NK-92 (cell line): ENCODE data around the gene TBC1D10A.

Experiments
- DNase-seq: peaks from one replicate; lab custom pipeline; 2025; ENCODE audit not compliant: unreplicated experiment; lab: John Stamatoyannopoulos, UW

TBC1D10A gene, protein sequence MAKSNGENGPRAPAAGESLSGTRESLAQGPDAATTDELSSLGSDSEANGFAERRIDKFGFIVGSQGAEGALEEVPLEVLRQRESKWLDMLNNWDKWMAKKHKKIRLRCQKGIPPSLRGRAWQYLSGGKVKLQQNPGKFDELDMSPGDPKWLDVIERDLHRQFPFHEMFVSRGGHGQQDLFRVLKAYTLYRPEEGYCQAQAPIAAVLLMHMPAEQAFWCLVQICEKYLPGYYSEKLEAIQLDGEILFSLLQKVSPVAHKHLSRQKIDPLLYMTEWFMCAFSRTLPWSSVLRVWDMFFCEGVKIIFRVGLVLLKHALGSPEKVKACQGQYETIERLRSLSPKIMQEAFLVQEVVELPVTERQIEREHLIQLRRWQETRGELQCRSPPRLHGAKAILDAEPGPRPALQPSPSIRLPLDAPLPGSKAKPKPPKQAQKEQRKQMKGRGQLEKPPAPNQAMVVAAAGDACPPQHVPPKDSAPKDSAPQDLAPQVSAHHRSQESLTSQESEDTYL

DNA sequence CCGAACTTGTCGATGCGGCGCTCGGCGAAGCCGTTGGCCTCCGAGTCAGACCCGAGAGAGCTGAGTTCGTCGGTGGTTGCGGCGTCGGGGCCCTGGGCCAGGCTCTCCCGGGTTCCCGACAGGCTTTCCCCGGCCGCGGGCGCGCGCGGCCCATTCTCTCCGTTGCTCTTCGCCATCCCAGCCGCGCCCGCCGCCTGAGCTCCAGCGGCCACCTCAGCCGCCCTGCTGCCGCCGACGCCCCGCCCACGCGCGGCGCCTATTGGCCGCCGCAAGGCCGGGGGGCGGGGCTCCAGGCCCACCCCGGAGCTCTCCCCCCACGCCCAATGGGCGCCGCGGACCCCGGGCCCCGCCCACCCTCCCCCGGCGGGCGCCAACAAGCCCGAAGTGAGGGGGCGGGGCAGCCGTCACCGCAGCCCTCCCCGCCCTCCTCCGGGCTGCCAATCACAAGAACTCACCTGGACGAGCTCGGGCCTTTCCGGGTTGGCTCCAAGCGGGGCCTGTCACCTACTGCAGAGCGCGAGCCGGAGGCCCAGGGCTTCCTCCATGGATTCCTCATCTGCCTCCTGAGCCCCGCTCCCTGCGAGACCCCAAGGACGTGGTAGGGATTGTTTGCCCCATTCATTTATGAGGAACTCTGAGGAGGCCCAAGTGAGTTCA is at the start of gene TBC1D10A:
TSS of gene TBC1D10A (minus strand) at position 236 of the 657 bp plus-strand sequence. CDS start at position 176, 60 bp downstream.
- DNase-seq: peak; percentile 80

DNA sequence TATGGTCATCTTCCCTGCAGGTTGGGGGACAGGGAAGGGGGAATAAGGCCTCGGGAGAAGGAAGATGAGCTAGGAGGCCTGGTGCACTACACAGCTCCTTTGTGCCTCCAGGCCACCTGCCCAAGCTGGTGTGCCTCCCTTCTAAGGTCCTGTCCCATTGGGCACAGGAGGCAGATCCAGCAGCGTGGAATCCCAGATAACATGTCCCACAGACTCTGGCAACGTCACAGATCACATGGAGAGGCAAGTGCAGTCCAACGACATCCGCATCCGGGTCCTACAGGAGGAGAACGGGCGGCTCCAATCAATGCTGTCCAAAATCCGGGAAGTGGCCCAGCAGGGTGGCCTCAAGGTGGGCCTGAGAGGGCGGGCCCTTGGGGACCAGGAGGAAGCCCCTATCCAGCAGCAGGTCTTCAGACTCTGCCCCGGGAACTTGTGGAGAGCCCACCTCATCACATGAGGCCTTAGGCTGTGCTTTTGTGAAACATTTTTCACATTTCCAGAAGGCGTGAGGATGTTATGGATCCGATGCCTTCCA is 48.6 kb upstream of the TBC1D10A start:
- no peak for DNase-seq

DNA sequence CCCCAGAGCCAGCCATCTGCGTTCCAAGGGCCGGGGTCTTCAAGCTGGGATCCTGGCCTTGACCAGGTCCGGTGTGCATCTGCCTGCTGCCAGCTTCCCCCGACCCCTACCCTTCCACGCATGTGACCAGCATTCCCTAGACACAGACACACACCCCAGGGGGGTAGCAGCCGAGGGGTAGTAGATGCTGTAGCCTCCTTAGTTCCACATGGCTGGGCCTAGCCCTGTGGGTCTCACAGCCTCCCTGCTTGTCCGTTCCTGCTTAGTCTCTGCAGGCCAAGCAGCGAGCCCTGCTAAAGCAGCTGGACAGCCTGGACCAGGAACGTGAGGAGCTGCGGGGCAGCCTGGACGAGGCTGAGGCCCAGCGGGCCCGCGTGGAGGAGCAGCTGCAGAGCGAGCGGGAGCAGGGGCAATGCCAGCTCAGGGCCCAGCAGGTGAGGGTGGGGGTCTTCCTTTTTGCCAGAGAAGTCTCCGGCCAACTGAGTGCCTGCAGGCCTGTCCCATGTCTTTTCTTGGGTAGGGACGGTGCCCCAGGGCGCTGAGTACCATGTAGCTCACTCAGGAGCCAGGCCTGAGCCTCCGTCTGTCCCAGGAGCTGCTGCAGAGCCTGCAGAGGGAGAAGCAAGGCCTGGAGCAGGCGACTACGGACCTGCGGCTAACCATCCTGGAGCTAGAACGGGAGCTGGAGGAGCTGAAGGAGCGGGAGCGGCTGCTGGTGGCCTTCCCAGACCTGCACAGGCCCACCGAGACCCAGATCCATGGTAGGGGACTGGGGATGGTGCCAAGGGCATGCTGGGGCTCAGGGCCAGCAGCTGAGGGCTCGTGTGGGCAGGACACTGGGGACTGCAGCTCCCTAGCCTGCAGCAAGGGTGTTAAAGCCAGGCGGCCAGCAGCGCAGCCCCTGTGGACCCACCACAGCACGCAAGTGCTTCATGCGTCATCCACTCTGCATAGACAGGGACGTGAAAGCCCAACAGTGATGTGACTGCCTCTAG is 46.9 kb upstream of the TBC1D10A start:
- no peak for DNase-seq

DNA sequence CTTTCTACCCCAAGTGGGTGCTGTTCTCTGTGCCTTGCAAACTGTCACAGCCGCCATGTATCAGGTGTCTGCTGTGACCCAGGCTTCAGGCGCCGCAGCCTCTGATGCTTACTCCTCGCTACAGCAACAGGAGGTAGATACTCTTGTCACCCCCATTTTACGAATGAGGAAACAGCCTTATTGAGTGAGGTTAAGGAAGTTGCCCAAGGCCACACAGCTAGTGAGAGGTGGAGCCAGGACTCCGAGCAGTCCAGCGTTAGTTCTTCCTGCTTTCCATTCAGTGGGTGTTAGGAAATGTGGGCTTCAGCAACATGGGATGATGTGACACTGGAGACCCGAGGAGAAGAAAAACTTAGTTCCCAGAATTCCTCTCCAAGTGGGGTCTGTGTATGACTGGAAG is 46.2 kb upstream of the TBC1D10A start:
- no peak for DNase-seq

DNA sequence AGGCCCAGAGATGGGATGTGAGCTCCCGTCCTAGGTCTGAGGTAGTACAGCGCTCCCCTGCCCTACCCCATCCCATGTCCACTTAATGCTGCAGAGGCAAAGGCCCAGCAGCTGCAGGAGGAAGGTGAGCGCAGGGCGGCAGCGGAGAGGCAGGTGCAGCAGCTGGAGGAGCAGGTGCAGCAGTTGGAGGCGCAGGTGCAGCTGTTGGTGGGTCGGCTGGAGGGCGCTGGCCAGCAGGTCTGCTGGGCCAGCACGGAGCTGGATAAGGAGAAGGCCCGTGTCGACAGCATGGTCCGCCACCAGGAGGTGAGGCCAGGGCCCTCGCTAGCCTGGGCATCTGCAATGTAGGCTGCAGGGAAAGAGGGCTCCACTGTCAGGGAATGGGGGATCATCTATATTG is 45.2 kb upstream of the TBC1D10A start:
- no peak for DNase-seq

DNA sequence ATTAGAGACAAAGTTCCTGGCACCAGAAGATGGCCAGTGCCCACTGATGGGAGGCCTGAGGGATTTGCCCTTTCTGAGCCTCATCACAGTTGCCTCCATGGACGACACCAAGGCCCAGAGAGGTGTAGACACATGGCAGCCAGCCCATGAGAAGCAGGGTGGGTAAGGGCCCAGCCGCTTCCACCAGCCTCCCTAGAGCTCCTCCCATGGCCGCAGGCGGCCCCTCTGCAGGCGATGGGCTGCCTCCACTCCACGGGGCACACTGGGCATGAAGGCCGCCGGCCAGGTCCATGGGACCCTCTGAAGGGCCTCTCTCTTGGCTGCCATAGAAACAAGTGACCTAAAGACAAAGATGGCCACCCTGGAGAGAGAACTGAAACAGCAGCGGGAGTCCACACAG is 44.6 kb upstream of the TBC1D10A start:
- no peak for DNase-seq

DNA sequence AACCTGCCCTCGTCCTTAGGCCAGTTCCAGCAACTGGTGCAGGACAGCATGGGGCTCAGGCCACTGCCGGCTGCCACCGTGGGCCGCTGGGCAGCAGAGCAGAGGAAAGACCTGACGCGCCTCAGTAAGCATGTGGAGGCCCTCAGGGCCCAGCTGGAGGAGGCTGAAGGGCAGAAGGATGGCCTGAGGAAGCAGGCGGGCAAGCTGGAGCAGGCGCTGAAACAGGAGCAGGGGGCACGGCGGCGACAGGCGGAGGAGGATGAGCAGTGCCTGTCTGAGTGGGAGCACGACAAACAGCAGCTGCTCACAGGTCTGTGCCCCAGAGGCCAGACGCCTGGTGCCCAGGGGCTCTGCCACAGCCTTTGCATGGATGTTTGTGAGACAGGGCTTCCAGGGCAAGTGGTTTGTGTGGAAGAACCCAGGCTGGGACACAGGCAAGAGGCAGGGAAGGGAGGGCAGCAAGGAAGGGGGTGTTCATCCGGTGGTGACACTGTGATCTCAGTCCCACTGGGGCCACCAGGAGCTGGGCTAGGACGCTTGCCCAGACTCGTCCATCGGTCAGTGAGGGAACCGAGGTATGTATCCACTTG is 44.0 kb upstream of the TBC1D10A start:
- DNase-seq: no peak

DNA sequence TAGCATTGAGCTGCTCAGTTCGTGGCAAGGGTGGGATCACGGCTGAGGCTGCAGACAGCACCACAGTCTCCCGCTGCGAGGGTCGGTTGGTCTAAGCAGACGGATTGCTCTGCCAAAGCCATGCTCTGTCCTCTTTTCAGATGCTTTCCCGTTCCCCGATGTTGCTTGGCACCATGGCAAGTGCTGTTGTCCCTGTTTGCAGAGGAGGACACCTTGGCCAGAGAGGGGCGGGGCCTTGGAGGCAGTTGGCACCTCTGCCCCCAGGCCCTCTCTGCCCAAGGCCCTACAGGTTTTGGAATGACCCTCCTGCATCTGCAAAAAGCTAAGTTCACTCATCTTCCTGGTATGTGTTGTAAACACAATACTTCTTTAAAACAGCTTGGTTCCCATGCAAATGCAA is 41.7 kb upstream of the TBC1D10A start:
- no peak for DNase-seq

DNA sequence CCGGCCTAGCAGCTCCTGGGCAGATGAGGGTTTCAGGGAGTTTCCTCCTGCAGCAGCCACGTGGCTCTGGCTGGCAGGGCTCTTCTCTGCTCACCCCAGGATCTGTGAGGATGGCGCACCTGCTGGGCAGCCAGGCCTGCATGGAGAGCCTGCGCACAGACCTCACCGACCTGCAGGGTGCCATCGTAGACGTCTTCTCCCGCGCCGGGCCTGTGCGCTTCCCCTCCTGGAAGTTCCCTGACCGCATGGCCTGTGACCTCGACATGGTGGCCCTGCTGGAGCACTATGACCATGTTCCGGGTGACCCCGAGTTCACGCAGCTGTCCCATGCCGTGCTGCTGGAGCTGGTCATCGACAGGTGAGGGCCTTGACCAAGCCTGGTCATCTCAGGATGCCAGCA is 39.1 kb upstream of the TBC1D10A start:
- DNase-seq: no peak

DNA sequence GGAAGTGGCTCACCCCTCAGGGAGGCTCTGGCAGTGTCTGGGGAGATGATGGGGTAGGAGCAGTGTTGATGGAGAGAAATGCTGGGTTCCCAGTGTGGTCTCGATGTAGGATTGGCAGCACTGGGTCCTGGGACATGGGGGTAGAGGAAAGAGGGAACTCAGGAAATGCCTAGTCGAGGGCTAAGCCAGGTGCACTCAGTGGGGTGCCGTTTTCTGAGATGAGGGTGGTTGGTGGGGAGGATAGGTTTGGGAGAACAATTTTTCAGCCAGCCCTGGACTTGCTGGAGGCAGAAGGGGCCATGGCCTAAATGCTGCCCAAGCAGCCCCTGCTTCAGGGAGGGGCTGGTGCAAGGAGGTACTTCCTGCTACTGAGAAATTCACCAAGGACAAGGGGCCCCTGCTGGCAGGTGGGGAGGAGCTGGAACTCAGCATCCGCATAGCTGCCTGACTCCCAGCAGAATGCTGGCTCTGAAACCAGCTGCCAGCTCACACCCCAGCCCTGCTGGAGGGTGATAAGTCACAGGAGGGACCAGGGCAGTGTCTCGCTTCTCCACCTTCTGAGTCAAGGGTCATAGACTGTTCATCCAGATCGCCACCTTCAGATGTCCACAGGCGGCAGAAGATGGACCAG is 36.0 kb upstream of the TBC1D10A start:
- DNase-seq: no peak

DNA sequence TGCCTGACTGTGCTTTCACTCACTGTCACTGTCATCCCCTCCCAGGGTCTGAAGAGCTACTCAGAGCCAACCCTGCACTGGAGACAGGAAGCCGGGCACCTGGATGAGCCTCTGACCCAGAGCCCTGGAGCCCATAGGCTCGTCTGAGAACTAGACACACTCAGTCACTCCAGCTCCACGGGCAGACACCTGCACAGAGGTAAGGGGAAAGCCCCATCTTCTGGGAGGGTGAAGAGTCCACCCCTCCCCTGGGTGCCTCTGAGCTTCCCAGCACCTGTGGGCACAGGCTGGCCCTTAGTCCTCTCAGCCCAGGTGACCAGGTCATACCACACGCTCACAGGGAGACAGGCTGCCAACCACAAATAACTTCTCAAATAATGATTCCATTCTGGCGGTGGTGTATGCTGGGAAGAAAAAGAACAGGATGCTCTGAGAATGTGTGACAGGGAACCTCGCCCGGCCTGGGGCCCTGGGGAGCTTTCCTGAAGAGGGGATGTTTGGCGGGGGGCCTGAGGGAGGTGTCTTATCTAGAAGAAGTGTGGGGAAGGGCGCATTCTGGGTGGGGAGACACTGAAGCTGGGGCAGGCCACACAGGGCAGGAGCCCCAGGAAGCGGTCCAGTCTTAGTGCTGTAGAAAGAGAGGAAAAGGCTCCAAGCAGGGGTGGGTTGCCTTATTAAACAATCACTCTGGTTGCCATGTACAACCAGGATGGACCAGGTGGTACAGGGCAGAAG is 35.3 kb upstream of the TBC1D10A start:
- DNase-seq: no peak

DNA sequence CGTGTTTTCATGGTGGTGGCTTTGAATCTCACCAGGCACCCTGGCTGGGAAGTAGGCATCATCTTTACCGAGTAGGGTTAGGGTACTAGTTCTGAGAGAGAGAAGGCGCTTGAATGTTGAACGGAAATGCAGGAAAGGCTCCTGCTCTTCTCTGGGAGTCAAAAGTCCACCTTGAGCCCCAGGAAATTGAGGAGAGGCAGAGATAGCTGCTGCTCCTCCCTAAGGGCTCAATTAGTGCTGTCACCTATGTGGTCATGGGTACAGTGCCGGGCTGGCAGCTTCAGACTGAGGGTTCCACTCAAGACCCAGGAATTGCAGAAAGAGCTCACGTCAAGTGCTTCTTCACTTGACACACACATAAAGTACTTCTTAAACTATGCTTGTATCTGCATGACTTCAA is 31.8 kb upstream of the TBC1D10A start:
- no peak for DNase-seq

DNA sequence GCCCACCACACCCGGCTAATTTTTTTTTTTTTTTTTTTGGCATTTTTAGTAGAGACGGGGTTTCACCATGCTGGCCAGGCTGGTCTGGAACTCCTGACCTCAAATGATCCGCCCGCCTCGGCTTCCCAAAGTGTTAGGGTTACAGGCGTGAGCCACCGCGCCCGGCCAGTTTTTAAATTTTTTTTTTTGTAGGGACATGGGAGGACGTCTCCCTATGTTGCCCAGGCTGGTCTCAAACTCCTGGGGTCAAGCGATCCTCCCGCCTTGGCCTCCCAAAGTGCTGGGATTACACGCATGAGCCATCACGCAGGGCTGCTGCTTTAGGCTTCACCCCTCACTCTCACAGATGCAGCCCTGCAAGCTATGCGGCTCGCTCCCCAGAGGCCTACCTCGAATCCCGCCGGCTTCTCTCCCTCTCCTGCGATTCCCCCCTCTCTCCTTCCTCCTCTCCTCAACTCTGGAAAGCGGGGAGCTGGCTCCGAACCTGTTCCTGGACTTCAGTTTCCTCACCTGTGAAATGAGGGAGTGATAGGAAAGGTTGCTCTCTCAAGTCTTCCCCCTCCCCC is 31.0 kb upstream of the TBC1D10A start:
- DNase-seq: no peak

DNA sequence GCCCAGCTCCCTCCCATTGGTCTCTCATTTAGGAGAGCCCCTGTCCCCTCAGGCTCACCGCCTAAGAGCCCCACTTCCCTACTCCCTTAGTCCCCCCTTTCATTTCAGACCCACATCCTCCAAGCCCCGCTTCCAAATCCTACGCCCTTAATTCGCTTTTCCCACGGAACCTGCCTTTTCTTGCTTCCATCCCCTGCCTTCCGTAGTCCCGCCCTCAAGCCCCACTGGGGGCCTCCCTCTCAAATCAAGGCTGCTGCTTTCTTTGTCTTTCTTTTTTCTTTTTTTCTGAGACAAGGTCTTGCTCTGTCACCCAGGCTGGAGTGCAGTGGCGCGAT is 30.5 kb upstream of the TBC1D10A start:
- no peak for DNase-seq

DNA sequence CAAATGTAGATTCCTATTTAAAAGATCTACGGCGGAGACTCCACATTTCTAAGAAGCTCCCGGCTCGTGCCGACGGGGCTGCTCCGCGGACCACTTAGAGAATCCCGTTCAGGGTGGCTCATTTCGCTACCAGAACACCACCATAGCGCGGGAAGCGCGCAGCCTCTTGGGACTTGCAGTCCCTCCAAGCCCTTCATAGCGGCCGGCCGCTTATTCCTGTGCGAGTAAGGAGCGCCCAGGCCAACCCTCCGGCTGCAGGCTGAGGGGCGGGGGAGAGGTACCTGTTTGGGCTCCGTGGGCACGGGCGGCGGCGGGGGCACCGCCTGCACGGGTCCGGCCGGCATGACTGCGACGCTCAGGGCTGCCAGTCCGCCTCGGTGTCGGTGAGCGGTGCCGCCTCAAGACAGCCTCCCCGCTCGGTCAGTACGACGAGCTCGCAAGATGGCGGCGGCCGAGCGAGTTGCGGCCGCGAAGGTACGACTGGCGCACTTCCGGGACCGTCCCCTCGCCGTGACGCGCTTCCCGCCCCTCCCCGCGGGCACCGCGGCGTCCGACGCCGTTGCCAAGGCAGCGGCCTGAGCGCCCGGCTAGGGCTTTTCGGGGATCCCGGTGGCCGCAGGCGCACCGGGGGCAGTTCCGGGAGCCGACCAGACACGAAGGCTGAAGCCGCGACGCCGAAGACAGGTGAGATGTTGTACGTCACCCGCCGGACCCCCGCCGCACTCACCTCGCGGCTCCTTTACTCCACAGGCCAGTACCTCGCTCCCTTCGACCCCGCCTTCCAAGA is 29.9 kb upstream of the TBC1D10A start, which contains the start of the genes CCDC157 and SF3A1:
TSS of gene CCDC157 (plus strand) at position 559 of the 787 bp plus-strand sequence. CDS start 8,994 bp downstream, outside the sequence.
TSS of gene SF3A1 (minus strand) at position 446 of the 787 bp plus-strand sequence. CDS start at position 344, 102 bp downstream.
- no peak for DNase-seq

DNA sequence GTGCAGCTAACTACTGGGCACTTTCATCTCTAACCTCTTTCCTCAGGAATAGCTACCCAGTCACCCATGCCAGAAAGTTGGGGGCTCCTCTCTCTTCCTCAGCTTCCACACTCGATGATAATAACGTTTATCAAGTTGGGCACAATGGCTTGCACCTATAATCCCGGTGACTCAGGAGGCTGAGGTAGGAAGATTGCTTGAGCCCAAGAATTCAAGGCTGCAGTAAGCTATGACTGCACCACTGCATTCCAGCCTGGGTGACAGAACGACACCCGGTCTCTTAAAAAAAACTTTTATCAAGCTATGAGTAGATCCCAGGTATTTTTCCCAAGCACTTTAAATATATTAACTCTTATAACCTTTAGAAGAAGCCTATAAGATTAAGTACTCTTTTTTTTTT is 27.9 kb upstream of the TBC1D10A start:
- no peak for DNase-seq

DNA sequence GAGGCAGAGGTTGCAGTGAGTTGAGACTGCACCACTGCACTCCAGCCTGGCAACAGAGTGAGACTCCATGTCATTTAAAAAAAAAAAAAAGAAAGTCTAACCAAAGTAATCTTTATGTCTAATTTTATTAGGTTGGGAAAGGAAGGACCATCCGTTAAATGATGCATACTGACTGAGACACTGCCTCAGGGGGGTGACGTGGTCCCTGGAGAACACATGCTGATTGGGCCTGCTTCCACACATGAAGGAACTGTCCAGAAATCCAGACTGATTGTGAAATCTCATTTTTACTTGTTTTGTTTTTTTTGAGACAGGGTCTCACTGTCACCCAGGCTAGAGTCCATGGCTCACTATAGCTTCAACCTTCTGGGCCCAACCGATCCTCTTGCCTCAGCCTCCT is 24.5 kb upstream of the TBC1D10A start:
- DNase-seq: no peak

DNA sequence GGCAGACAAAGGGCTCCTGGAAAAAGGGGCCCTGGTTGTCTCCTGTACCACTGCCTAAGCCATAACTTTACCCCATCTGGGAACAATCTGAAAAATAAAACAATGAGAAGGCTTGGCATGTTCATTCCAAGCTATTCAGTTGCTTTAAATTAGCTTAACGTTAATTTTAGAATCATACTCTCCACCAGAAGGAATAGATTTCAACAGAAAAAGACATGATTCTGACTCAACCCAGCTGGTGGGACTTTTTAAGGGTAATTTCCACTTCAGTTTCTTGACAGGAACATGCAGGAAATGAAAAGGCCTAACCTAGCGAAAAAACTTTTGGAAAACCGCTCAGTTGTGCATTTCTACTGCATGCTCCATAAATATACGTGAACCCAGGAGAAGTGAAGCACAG is 22.1 kb upstream of the TBC1D10A start:
- DNase-seq: no peak
